ENCODE results near the gene TRIM15. TPM values are rescaled to one million over a fixed set of nuclear protein-coding genes. Genes with fewer than 3 reads are reported as not detected.

Gene TRIM15
- total and polyA plus RNA-seq, 4 donors: 0.01 to 0.06 TPM; not detected in 2

DNA sequence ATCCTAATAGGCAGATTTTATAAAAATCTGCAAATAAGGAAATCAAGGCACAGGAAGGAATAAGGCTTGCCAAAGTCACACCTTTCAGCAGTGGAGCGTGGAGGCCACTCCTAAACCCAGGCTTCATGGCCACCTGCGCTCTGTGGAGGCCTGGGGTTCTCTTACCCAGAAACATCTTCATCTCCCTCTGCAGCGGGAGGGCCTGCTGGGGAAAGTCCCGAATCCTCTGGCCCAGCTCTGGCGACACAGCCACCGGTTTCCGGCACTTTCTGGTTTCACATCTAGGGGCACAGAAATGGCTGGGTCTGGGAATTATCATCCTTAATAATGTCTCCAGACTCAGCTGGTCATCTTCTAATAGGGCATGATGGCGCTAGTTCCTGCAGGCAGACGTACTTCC is 6.6 kb upstream of the TRIM15 start:
- H3K27ac ChIP-seq (ENCODE audit: low read depth in 1 of 2, low read length in 1 of 2): no peak overlapping the region
- H3K4me3 ChIP-seq: no peak overlapping the region
- no peaks in the 10 kb centered on the region for H3K9me3 ChIP-seq (ENCODE audit: control insufficient read depth in 4 of 4, insufficient read depth in 3 of 4, low read length in 3 of 4)
- no peaks in the 10 kb centered on the region for H3K36me3 ChIP-seq (ENCODE audit: control insufficient read depth in 4 of 4, insufficient read depth in 4 of 4, low read length in 4 of 4)
- 80 to 96% methylated on average over 9 of the region's 9 CpGs for WGBS, 2 donors
- no peak for DNase-seq
- peaks cover 0 to 43% (median 0%) of the 10 kb centered on the region in 3 donors for H3K27me3 ChIP-seq (ENCODE audit: control insufficient read depth in 3 of 3, insufficient read depth in 3 of 3, low read length in 2 of 3)
- no peak overlapping the region for H3K9ac ChIP-seq (ENCODE audit: insufficient read depth in 1 of 2, low read length in 2 of 2)
- H3K4me1 ChIP-seq (ENCODE audit: control insufficient read depth in 5 of 5, insufficient read depth in 5 of 5, low read length in 5 of 5): peaks cover 0 to 3% (median 0%) of the 10 kb centered on the region in 5 donors
- no peak for TF ChIP-seq CTCF (IDR thresholded peaks at IDR 0.05; ENCODE audit: control extremely low read depth, extremely low read depth)
- no peak for ATAC-seq (ENCODE audit: insufficient read depth, low FRiP score)

DNA sequence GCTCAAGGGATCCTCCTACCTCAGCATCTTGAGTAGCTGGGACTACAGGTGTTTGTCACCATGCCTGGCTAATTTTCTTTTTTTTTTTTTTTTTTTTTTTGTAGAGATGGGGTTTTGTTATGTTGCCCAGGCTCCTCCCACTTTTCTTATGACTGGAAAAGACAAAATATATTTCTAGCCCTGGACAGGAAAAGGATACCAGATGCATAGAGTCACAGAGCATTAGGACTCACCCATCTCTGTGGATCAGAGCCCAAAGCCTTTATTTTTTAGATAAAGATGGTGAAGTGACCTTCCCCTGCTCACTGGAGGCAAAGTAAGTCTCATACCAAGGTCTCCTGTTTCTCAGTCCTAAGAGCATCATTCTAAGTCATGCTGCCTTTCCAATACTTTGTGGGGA is 5.8 kb upstream of the TRIM15 start:
- Histone ChIP-seq H3K36me3 (ENCODE audit: control insufficient read depth in 4 of 4, insufficient read depth in 4 of 4, low read length in 4 of 4) (no peaks in the 10 kb centered on the region), H3K9ac (ENCODE audit: insufficient read depth in 1 of 2, low read length in 2 of 2) (no peak overlapping the region), H3K27me3 (ENCODE audit: control insufficient read depth in 3 of 3, insufficient read depth in 3 of 3, low read length in 2 of 3) (peaks cover 0 to 43% (median 0%) of the 10 kb centered on the region in 3 donors), H3K4me1 (ENCODE audit: control insufficient read depth in 5 of 5, insufficient read depth in 5 of 5, low read length in 5 of 5) (peaks cover 0 to 3% (median 0%) of the 10 kb centered on the region in 5 donors), H3K4me3 (no peak overlapping the region), H3K27ac (ENCODE audit: low read depth in 1 of 2, low read length in 1 of 2) (no peak overlapping the region), H3K9me3 (ENCODE audit: control insufficient read depth in 4 of 4, insufficient read depth in 3 of 4, low read length in 3 of 4) (no peaks in the 10 kb centered on the region)
- ATAC-seq (ENCODE audit: insufficient read depth, low FRiP score) (no peak), DNase-seq (no peak)
- no peak for TF ChIP-seq CTCF (IDR thresholded peaks at IDR 0.05; ENCODE audit: control extremely low read depth, extremely low read depth)

- peaks cover 0 to 3% (median 0%) of the 10 kb centered on the region in 5 donors for H3K4me1 ChIP-seq (ENCODE audit: control insufficient read depth in 5 of 5, insufficient read depth in 5 of 5, low read length in 5 of 5)
- no peaks in the 10 kb centered on the region for H3K36me3 ChIP-seq (ENCODE audit: control insufficient read depth in 4 of 4, insufficient read depth in 4 of 4, low read length in 4 of 4)
- no peaks in the 10 kb centered on the region for H3K9me3 ChIP-seq (ENCODE audit: control insufficient read depth in 4 of 4, insufficient read depth in 3 of 4, low read length in 3 of 4)
- TF ChIP-seq CTCF (IDR thresholded peaks at IDR 0.05; ENCODE audit: control extremely low read depth, extremely low read depth): no peak
- ATAC-seq (ENCODE audit: insufficient read depth, low FRiP score): no peak
- peaks cover 0 to 43% (median 0%) of the 10 kb centered on the region in 3 donors for H3K27me3 ChIP-seq (ENCODE audit: control insufficient read depth in 3 of 3, insufficient read depth in 3 of 3, low read length in 2 of 3)
- WGBS, 2 donors: 73 to 92% methylated on average over 2 of the region's 2 CpGs
- H3K9ac ChIP-seq (ENCODE audit: insufficient read depth in 1 of 2, low read length in 2 of 2): no peak overlapping the region
- no peak for DNase-seq
- H3K4me3 ChIP-seq: no peak overlapping the region
- no peak overlapping the region for H3K27ac ChIP-seq (ENCODE audit: low read depth in 1 of 2, low read length in 1 of 2)
Measured at GRCh38 chr6:30157999-30158398, 5.3 kb upstream of the TRIM15 start.

- H3K27me3 ChIP-seq (ENCODE audit: control insufficient read depth in 3 of 3, insufficient read depth in 3 of 3, low read length in 2 of 3): peaks cover 0 to 43% (median 0%) of the 10 kb centered on the region in 3 donors
- H3K36me3 ChIP-seq (ENCODE audit: control insufficient read depth in 4 of 4, insufficient read depth in 4 of 4, low read length in 4 of 4): no peaks in the 10 kb centered on the region
- DNase-seq (no peak), ATAC-seq (ENCODE audit: insufficient read depth, low FRiP score) (no peak)
- H3K27ac ChIP-seq (ENCODE audit: low read depth in 1 of 2, low read length in 1 of 2): no peak overlapping the region
- H3K4me3 ChIP-seq: no peak overlapping the region
- WGBS, 2 donors: 74 to 81% methylated on average over 3 of the region's 3 CpGs
- no peaks in the 10 kb centered on the region for H3K9me3 ChIP-seq (ENCODE audit: control insufficient read depth in 4 of 4, insufficient read depth in 3 of 4, low read length in 3 of 4)
- TF ChIP-seq CTCF (IDR thresholded peaks at IDR 0.05; ENCODE audit: control extremely low read depth, extremely low read depth): no peak
- no peak overlapping the region for H3K9ac ChIP-seq (ENCODE audit: insufficient read depth in 1 of 2, low read length in 2 of 2)
- H3K4me1 ChIP-seq (ENCODE audit: control insufficient read depth in 5 of 5, insufficient read depth in 5 of 5, low read length in 5 of 5): peaks cover 0 to 3% (median 0%) of the 10 kb centered on the region in 5 donors
Measured at GRCh38 chr6:30158475-30159040, 4.8 kb upstream of the TRIM15 start.

Data from lung (tissue), 12 donors.